Transverse colon (tissue), 4 donors: ENCODE results near the gene TNRC6A. TPM values are rescaled to one million over a fixed set of nuclear protein-coding genes. Genes with fewer than 3 reads are reported as not detected.

Experiments
- DNase-seq: peaks from one replicate; pipeline ENCODE4 v3.0.0-alpha.2; 2019
- H3K27ac ChIP-seq, 4 donors: fragments of 200-600 bp; sonication (generic); 2 replicates each; pipeline ENCODE4 v1.5.1; 2016 to 2018; ENCODE audit warnings: inconsistent platforms in 4 of 4
- H3K27me3 ChIP-seq: fragments of 200-600 bp; sonication (generic); 2 replicates; pipeline ENCODE4 v1.5.1; 2017; ENCODE audit warnings: inconsistent platforms
- H3K36me3 ChIP-seq, 4 donors: fragments of 200-600 bp; sonication (generic); 2 replicates each; pipeline ENCODE4 v1.5.1; 2017 to 2019; ENCODE audit warnings: inconsistent platforms in 4 of 4
- H3K4me1 ChIP-seq, 4 donors: fragments of 200-600 bp; sonication (generic); 2 replicates each; pipeline ENCODE4 v1.5.1; 2017 to 2020; ENCODE audit warnings: inconsistent platforms in 4 of 4
- H3K4me3 ChIP-seq, 4 donors: fragments of 200-600 bp; sonication (generic); 1 replicate in 1 of 4; 2 replicates in 3 of 4; pipeline versions ENCODE4 v1.5.1 to v1.6.1; 2017 to 2019; ENCODE audit warnings: inconsistent platforms in 4 of 4
- H3K9me3 ChIP-seq, 2 donors: fragments of 200-600 bp; sonication (generic); 2 replicates each; pipeline ENCODE4 v1.5.1; 2017 to 2019; ENCODE audit warnings: inconsistent platforms in 2 of 2
- EP300 ChIP-seq: sonication (generic); formaldehyde crosslinking; IDR thresholded peaks from one replicate; pipeline ENCODE4 v1.6.1; 2017; ENCODE audit warnings: antibody characterized with exemption, low read depth
- POLR2A ChIP-seq: fragments of 450-650 bp; IDR thresholded peaks from one replicate; pipeline ENCODE4 v1.6.1; 2016; ENCODE audit warnings: antibody characterized with exemption, mild to moderate bottlenecking, moderate library complexity
- POLR2AphosphoS5 ChIP-seq, 3 donors: sonication (generic); formaldehyde crosslinking; IDR thresholded peaks; one replicate each; pipeline ENCODE4 v1.6.1; 2016; ENCODE audit warnings: antibody characterized with exemption in 3 of 3
- WGBS, 2 donors: methylation state at CpG; one replicate each; pipeline ENCODE4 v1.1.5; 2018; ENCODE audit warnings: low coverage in 1 of 2; 5-methylcytosine and 5-hydroxymethylcytosine counted together
- in situ Hi-C, 4 donors: fragments of 200-750 bp; cut with MboI; loops; one replicate each; pipeline versions ENCODE4 v1.15.0 to v1.15.1; 2017; ENCODE audit warnings: low sequenced_read_pairs in 3 of 4, low pct_ligation_motif_present in 1 of 4, low pct_unique_long_range_greater_than_20kb in 1 of 4
- intact Hi-C: fragments of 100-400 bp; cut with DNase I; formaldehyde crosslinking; loops from one replicate; pipeline ENCODE4 v1.15.1; 2023; ENCODE audit warnings: low total_unique reads
- total RNA-seq, 4 donors: library from RNA; depleted of rRNA; stranded (reverse); fragments of >200 nt; gene quantifications; one replicate each; pipeline ENCODE4 v1.1.0, GENCODE V29; 2016
- TF ChIP-seq, protein P1 (sequence below), 5 experiments: fragments of 200-600 bp in 3 of 5; fragments of 450-650 bp in 2 of 5; sonication (generic) in 3 of 5; IDR thresholded peaks; 1 replicate in 2 of 5; 2 replicates in 3 of 5; pipeline ENCODE4 v1.5.1; 2016 to 2017; ENCODE audit warnings: antibody characterized with exemption in 5 of 5, inconsistent platforms in 3 of 5, mild to moderate bottlenecking in 2 of 5, moderate library complexity in 1 of 5

The TNRC6A gene
- total RNA-seq, 4 donors from 2014 or later: 48.2 to 77.2 (median 54.8) TPM

- Histone ChIP-seq H3K27ac (no peak overlapping the region), H3K4me3 (no peak overlapping the region), H3K9me3 (no peaks in the 10 kb centered on the region), H3K4me1 (peaks cover 12 to 43% (median 24%) of the 10 kb centered on the region in 4 donors), H3K36me3 (peaks cover 0 to 20% (median 2%) of the 10 kb centered on the region in 4 donors), H3K27me3 (no peaks in the 10 kb centered on the region)
- TF ChIP-seq, protein P1, sequence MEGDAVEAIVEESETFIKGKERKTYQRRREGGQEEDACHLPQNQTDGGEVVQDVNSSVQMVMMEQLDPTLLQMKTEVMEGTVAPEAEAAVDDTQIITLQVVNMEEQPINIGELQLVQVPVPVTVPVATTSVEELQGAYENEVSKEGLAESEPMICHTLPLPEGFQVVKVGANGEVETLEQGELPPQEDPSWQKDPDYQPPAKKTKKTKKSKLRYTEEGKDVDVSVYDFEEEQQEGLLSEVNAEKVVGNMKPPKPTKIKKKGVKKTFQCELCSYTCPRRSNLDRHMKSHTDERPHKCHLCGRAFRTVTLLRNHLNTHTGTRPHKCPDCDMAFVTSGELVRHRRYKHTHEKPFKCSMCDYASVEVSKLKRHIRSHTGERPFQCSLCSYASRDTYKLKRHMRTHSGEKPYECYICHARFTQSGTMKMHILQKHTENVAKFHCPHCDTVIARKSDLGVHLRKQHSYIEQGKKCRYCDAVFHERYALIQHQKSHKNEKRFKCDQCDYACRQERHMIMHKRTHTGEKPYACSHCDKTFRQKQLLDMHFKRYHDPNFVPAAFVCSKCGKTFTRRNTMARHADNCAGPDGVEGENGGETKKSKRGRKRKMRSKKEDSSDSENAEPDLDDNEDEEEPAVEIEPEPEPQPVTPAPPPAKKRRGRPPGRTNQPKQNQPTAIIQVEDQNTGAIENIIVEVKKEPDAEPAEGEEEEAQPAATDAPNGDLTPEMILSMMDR (IDR thresholded peaks at IDR 0.05): no peak
- no peak for TF ChIP-seq POLR2A
- TF ChIP-seq POLR2AphosphoS5 (IDR thresholded peaks at IDR 0.05): no peak
- TF ChIP-seq EP300: no peak
- no peak for DNase-seq
- intact Hi-C loops (no loop called here), in situ Hi-C loops (no loop called here)
- WGBS, 2 donors: 83 to 89% methylated on average over 2 to 4 of the region's 4 CpGs
Measured at GRCh38 chr16:24773771-24774427, 44.4 kb downstream of the TNRC6A start.

- WGBS, 2 donors: 91 to 100% methylated on average over 1 of the region's 1 CpG
- in situ Hi-C loops: no loop called here
- Histone ChIP-seq H3K27ac (no peak overlapping the region), H3K4me1 (peaks cover 12 to 43% (median 24%) of the 10 kb centered on the region in 4 donors), H3K4me3 (no peak overlapping the region), H3K9me3 (no peaks in the 10 kb centered on the region), H3K36me3 (peaks cover 0 to 24% (median 6%) of the 10 kb centered on the region in 4 donors), H3K27me3 (no peaks in the 10 kb centered on the region)
- no peak for DNase-seq
- TF ChIP-seq POLR2A (no peak), POLR2AphosphoS5 (IDR thresholded peaks at IDR 0.05) (no peak), EP300 (no peak)
- TF ChIP-seq, protein P1 (IDR thresholded peaks at IDR 0.05): no peak
- intact Hi-C loops: no loop called here
Measured at GRCh38 chr16:24774510-24774909, 45.1 kb downstream of the TNRC6A start.

DNA sequence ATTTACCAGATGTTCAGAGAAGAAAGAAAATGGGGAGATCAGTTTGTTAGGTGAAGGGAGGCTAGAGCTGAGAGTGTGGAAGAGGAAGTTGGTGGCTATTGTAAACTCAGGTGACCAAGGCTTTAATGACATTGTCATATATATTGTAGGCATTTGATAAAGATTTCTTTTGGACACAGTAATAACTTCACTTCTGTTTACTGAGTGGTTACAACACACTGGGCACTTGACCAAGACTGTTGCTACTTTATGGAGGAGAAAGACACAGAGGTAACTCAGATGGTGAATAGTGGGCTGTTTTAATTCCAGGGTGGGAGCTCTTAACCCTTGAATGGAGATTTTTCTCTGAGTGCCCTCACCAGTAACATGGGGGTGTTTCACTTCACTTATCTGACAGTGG, 46.0 kb downstream of the TNRC6A start:
- in situ Hi-C loops (loop anchor here in 1 of 4 donors (25.0 kb wide), 1 partner anchor 188 kb away; no protein-coding TSS in a partner anchor), intact Hi-C loops (no loop called here)
- TF ChIP-seq EP300: no peak
- no peak for TF ChIP-seq POLR2A
- TF ChIP-seq POLR2AphosphoS5 (IDR thresholded peaks at IDR 0.05): no peak
- TF ChIP-seq, protein P1 (IDR thresholded peaks at IDR 0.05): no peak
- peak; percentile 64 for DNase-seq
- Histone ChIP-seq H3K27ac (peak overlapping the region; percentile 19 to 55 (median 42)), H3K4me3 (no peak overlapping the region), H3K9me3 (no peaks in the 10 kb centered on the region), H3K4me1 (peaks cover 12 to 43% (median 24%) of the 10 kb centered on the region in 4 donors), H3K36me3 (peaks cover 0 to 24% (median 9%) of the 10 kb centered on the region in 4 donors), H3K27me3 (no peaks in the 10 kb centered on the region)

GRCh38 chr16:24776501-24777220, 47.2 kb downstream of the TNRC6A start:
- intact Hi-C loops (no loop called here), in situ Hi-C loops (loop anchor here in 1 of 4 donors (25.0 kb wide), 1 partner anchor 189 kb away; no protein-coding TSS in a partner anchor)
- Histone ChIP-seq H3K4me3 (no peak overlapping the region), H3K4me1 (peaks cover 12 to 42% (median 24%) of the 10 kb centered on the region in 4 donors), H3K36me3 (peaks cover 0 to 25% (median 11%) of the 10 kb centered on the region in 4 donors), H3K9me3 (no peaks in the 10 kb centered on the region), H3K27ac (peak overlapping the region; percentile 19 to 49 (median 40)), H3K27me3 (no peaks in the 10 kb centered on the region)
- no peak for TF ChIP-seq EP300
- no peak for TF ChIP-seq POLR2AphosphoS5 (IDR thresholded peaks at IDR 0.05)
- 73 to 89% methylated on average over 2 to 12 of the region's 12 CpGs for WGBS, 2 donors
- no peak for DNase-seq
